Kidney epithelial cell (primary cell): ENCODE results near the gene USP12. TPM values are rescaled to one million over a fixed set of nuclear protein-coding genes. Genes with fewer than 3 reads are reported as not detected.
"Not testable (repeated sequence)": the region's sequence is repeated elsewhere in the genome, so short reads cannot be mapped to it uniquely, and the experiment has no call there.

ENCODE experiments used
- DNase-seq: peaks from one replicate; pipeline ENCODE4 v3.0.0-alpha.2; 2010; ENCODE audit warnings: low read depth
- H3K27me3 ChIP-seq: 2 replicates; pipeline ENCODE4 v1.6.0; 2011; ENCODE audit warnings: low read length; ENCODE audit not compliant: control insufficient read depth, insufficient read depth
- H3K36me3 ChIP-seq: 2 replicates; pipeline ENCODE4 v1.5.1; 2011; ENCODE audit warnings: low read length; ENCODE audit not compliant: control insufficient read depth, insufficient read depth
- H3K4me3 ChIP-seq: 2 replicates; pipeline ENCODE4 v1.5.1; 2011; ENCODE audit warnings: low read depth, mild to moderate bottlenecking, control low read depth, low read length
- CTCF ChIP-seq: IDR thresholded peaks from 2 replicates; pipeline ENCODE4 v1.5.1; 2011; ENCODE audit warnings: mild to moderate bottlenecking, moderate library complexity, low read length, control low read depth, inconsistent platforms; ENCODE audit not compliant: insufficient read depth, poor library complexity, severe bottlenecking
- total RNA-seq: library from RNA; depleted of rRNA; stranded (reverse); fragments of >200 nt; gene quantifications from 2 replicates; pipeline ENCODE4 v1.2.3, GENCODE V29; 2015

USP12 gene
- total RNA-seq: 13.8 and 17.5 TPM in 2 replicates

DNA sequence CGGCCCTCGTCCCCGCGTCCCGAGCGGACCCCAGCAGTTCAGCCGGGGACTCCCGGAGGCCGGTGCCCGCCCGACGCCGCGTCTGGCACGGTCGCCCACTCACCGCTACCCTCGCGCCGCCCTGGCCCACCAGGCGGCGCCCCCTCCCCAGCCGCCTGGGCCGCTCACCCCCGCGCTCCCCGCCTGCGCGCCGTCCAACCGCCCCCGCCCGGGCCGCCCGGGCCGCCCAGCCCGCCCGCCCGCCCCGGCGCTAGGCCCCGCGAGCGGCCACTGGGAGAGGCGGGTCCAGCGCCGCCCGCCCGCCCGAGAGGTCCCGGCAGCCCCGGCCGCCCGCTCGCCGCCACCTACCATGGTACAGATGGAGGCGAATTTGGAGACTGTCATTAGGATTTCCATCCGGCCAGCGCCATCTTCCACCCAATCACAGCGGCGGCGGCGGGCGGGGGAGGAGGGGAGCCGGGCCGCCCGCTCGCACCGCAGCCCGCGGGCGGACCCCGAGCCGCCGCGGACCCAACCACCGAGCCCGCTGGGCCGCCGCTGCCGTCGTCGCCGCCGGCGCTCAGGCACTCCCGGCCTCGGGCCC, at the start of gene USP12:
Gene USP12, minus strand, starts transcription at position 568 of the 583 bp plus-strand sequence. Its CDS starts 172 bp downstream, at position 396.
- no peak for TF ChIP-seq CTCF
- Histone ChIP-seq H3K36me3 (no peaks in the 10 kb centered on the region), H3K27me3 (no peaks in the 10 kb centered on the region), H3K4me3 (peak within 1 kb of the TSS; percentile 63)
- DNase-seq: no peak

GRCh38 chr13:27219611-27220010, 48.0 kb upstream of the USP12 start:
- TF ChIP-seq CTCF: no peak
- H3K4me3 ChIP-seq: no peak overlapping the region
- H3K36me3 ChIP-seq: no peaks in the 10 kb centered on the region
- no peak for DNase-seq
- H3K27me3 ChIP-seq: no peaks in the 10 kb centered on the region

DNA sequence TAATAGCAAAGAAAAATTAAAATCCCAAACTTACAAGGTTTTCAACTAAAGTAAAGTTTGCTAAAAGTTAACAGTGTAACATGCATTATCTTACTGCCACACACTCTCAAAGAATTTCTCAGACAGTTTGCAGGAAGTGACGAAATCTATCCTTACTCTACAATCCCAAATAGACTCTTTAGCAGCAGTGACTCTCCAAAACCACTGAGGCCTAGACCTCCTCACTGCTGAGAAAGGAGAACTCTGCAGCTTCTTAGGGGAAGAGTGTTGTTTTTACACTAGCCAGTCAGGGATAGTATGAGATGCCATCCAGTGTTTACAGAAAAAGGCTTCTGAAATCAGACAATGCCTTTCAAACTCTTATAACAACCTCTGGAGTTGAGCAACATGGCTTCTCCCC, 47.2 kb upstream of the USP12 start:
- not testable (repeated sequence) for H3K4me3 ChIP-seq, H3K36me3 ChIP-seq, DNase-seq, H3K27me3 ChIP-seq

DNA sequence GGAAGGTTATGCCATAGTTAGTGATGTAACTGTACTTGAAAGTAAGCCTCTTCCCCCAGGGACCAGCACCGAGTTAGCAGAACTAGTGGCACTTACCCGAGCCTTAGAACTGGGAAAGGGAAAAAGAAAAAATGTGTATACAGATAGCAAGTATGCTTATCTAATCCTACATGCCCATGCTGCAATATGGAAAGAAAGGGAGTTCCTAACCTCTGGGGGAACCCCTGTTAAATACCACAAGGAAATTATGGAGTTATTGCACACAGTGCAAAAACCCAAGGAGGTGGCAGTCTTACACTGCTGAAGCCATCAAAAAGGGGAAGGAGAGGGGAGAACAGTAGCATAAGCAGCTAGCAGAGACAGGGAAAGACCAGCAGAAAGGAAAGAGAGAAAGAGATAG, 46.2 kb upstream of the USP12 start:
- DNase-seq, H3K36me3 ChIP-seq, H3K4me3 ChIP-seq, H3K27me3 ChIP-seq: not testable (repeated sequence)

DNA sequence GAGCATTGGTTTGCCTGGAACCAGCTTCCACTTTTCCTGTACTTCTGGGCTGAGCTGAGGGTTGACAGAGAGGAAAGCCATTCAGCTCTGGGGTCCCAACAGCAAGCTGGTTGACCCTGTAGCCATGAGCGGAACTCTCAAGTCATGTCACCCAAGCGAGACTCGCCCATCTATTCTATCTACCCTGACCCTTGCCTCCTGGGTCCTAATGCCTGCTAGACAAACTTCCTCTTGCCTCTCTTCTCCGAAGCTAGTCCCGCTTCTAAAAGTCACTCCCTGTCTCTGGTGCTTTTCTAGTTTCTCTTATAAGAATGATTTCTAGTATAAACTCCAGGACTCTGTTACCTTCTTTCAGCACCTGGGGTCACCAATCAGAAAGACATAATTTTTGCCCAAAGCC, 41.8 kb upstream of the USP12 start:
- H3K4me3 ChIP-seq, H3K36me3 ChIP-seq, H3K27me3 ChIP-seq, DNase-seq: not testable (repeated sequence)

DNA sequence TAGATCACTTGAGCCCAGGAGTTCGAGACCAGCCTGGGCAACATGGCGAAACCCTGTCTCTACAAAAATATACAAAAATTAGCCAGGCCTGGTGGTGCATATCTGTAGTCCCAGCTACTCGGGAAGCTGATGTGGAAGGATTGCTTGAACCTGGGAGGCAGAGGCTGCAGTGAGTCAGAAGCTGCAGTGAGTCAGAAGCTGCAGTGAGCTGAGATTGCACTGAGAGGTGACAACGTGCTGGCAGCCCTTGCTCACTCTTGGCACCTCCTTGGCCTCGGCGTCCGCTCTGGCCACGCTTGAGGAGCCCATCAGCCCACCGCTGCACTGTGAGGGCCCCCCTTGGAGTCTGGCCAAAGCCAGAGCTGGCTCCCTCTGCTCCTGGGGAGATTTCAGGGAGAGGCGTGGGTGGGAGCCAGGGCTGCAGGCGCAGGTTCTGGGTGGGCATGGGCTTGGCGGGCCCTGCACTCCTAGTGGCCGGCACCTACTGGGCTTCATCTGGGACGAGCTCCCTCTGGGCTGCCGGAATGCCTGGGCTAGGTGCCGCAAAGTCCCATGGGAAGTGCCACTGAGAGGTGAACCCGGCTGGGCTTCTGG, 40.3 kb upstream of the USP12 start:
- H3K36me3 ChIP-seq: no peaks in the 10 kb centered on the region
- TF ChIP-seq CTCF: no peak
- no peaks in the 10 kb centered on the region for H3K27me3 ChIP-seq
- DNase-seq: peak; percentile 19
- no peak overlapping the region for H3K4me3 ChIP-seq

- no peak for TF ChIP-seq CTCF
- no peak overlapping the region for H3K4me3 ChIP-seq
- no peaks in the 10 kb centered on the region for H3K36me3 ChIP-seq
- no peak for DNase-seq
- H3K27me3 ChIP-seq: no peaks in the 10 kb centered on the region
Measured at GRCh38 chr13:27211271-27211670, 39.7 kb upstream of the USP12 start.
